ENCODE results near the gene DLEC1. TPM values are rescaled to one million over a fixed set of nuclear protein-coding genes. Genes with fewer than 3 reads are reported as not detected.

DLEC1 gene
- total RNA-seq, 2 donors from 2014 or later = 3.9 to 6.0 TPM

DNA sequence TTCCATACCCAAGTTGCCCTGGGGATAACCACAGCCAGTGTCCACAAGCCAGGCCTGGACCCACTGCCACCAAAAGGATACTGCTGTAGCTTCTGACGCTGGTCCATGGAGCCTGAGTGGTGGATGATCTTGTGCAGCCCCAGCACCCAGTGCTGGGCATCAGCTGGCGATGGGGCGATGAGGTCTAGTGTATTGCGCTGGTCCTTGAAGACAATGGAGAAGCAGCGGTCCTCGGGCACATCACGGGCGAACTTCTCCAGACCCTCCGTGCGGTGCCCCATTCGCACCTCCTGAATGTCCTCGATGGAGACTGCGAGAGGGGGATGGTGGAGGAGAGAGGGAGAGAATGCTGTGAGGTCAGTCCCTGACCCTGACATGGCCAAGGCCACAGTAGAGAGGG, 22.6 kb upstream of the DLEC1 start:
- no peak overlapping the region for H3K27ac Mint-ChIP-seq
- H3K4me3 Mint-ChIP-seq = no peak overlapping the region
- TF ChIP-seq, protein P1, sequence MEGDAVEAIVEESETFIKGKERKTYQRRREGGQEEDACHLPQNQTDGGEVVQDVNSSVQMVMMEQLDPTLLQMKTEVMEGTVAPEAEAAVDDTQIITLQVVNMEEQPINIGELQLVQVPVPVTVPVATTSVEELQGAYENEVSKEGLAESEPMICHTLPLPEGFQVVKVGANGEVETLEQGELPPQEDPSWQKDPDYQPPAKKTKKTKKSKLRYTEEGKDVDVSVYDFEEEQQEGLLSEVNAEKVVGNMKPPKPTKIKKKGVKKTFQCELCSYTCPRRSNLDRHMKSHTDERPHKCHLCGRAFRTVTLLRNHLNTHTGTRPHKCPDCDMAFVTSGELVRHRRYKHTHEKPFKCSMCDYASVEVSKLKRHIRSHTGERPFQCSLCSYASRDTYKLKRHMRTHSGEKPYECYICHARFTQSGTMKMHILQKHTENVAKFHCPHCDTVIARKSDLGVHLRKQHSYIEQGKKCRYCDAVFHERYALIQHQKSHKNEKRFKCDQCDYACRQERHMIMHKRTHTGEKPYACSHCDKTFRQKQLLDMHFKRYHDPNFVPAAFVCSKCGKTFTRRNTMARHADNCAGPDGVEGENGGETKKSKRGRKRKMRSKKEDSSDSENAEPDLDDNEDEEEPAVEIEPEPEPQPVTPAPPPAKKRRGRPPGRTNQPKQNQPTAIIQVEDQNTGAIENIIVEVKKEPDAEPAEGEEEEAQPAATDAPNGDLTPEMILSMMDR (conservative IDR thresholded peaks at IDR 0.05) = no peak
- Histone ChIP-seq H3K27ac (ENCODE audit: low read depth, low read length) (no peak overlapping the region), H3K36me3 (ENCODE audit: control insufficient read depth, insufficient read depth, low read length) (peaks cover 46% of the 10 kb centered on the region), H3K9me3 (ENCODE audit: control insufficient read depth, low read length) (peaks cover 4% of the 10 kb centered on the region), H3K4me1 (ENCODE audit: control insufficient read depth, insufficient read depth, low read length) (no peaks in the 10 kb centered on the region), H3K4me3 (ENCODE audit: low read length) (no peak overlapping the region), H3K27me3 (ENCODE audit: control insufficient read depth, insufficient read depth, low read length, poor library complexity, severe bottlenecking) (no peaks in the 10 kb centered on the region), H3K9ac (ENCODE audit: extremely low read depth, low read length, poor library complexity, severe bottlenecking) (no peak overlapping the region)
- no peaks in the 10 kb centered on the region for H3K27me3 Mint-ChIP-seq (ENCODE audit: insufficient read depth)
- H3K9me3 Mint-ChIP-seq = no peaks in the 10 kb centered on the region
- DNase-seq = no peak
- 95 to 97% methylated on average over 11 to 13 of the region's 13 CpGs for WGBS, 2 experiments (ENCODE audit: insufficient coverage in 1 of 2, insufficient read length in 1 of 2)
- H3K4me1 Mint-ChIP-seq = peaks cover 6% of the 10 kb centered on the region
- peaks cover 53% of the 10 kb centered on the region for H3K36me3 Mint-ChIP-seq (ENCODE audit: low read depth)

DNA sequence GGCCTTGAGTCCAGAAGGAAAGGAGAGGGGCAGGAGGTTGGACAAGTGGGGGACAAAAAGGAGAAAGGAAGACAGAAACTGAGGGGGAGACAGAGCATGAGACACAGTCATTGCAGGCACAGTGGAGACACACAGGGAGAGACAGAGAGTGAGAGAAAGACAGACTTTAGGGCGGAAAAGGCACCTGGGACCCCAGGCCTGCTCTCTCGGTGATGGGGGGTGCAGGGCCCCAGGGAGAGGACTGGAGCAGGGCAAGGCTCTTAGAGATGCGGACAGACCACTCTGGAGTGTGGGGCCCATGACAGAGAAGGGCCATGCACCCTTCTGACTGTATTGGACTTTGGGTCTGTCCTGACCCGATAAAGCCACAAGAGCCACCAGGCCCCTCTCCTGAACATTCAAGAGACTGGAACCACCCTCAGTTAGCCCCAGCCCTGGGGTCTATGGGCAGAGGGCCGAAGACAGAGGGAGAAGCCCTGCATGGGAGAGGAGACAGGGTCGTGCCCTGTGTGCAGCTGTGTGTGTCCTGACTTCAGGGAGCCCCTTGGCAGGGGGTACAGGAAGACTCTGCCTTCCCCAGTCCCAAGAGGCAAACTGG, 22.1 kb upstream of the DLEC1 start:
- H3K4me3 Mint-ChIP-seq = no peak overlapping the region
- 88 to 89% methylated on average over 6 of the region's 6 CpGs for WGBS, 2 experiments (ENCODE audit: insufficient coverage in 1 of 2, insufficient read length in 1 of 2)
- Histone ChIP-seq H3K4me3 (ENCODE audit: low read length) (no peak overlapping the region), H3K9ac (ENCODE audit: extremely low read depth, low read length, poor library complexity, severe bottlenecking) (no peak overlapping the region), H3K36me3 (ENCODE audit: control insufficient read depth, insufficient read depth, low read length) (peaks cover 45% of the 10 kb centered on the region), H3K4me1 (ENCODE audit: control insufficient read depth, insufficient read depth, low read length) (peaks cover 1% of the 10 kb centered on the region), H3K9me3 (ENCODE audit: control insufficient read depth, low read length) (peaks cover 4% of the 10 kb centered on the region), H3K27me3 (ENCODE audit: control insufficient read depth, insufficient read depth, low read length, poor library complexity, severe bottlenecking) (no peaks in the 10 kb centered on the region), H3K27ac (ENCODE audit: low read depth, low read length) (no peak overlapping the region)
- DNase-seq = no peak
- H3K27me3 Mint-ChIP-seq (ENCODE audit: insufficient read depth) = no peaks in the 10 kb centered on the region
- TF ChIP-seq, protein P1 (conservative IDR thresholded peaks at IDR 0.05) = no peak
- H3K9me3 Mint-ChIP-seq = no peaks in the 10 kb centered on the region
- H3K4me1 Mint-ChIP-seq = peaks cover under 1% of the 10 kb centered on the region
- peaks cover 50% of the 10 kb centered on the region for H3K36me3 Mint-ChIP-seq (ENCODE audit: low read depth)
- H3K27ac Mint-ChIP-seq = no peak overlapping the region

DNA sequence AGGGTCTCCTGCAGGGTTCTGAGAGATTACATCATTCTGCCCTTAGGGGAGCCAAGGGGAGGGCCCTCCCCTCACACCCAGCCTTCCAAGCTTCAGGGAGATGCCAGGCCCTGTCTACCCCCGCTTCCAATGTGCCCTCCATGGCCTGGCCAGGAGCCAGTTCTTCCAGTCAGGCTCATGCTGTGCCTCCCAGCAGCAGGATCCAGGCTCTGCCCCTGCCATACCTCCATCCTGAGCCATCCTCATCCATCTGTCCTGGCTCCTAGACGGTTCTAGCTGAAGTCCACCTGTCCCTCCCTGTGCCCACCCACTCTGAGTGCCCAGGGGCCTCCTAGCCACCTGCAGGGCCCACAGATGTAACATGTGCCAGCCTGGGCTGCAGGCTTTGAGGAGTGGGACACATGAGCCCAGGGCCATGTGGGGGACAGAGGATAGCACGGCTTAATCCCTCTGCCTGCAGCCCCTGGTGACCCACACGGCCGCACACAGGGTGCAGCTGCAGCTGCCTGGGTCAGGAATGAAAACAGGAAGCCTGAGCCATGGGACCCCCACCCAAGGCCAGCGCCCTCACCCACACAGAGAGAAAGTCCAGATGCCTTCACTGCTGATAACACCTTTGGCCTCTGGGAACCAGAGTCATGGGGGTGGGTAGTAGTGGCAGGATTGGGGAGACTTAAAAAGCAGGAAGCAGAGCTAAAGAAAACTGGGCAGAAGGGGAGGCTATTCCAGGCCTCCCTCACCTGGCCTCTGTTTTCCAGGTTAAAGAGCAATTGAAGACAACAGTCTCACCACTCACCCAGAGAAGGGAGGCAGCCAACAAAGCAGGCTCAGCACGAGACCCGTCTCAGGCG, 21.3 kb upstream of the DLEC1 start:
- H3K27me3 ChIP-seq (ENCODE audit: control insufficient read depth, insufficient read depth, low read length, poor library complexity, severe bottlenecking) = no peaks in the 10 kb centered on the region
- H3K4me3 ChIP-seq (ENCODE audit: low read length) = no peak overlapping the region
- WGBS, 2 experiments (ENCODE audit: insufficient coverage in 1 of 2, insufficient read length in 1 of 2) = 83 to 93% methylated on average over 2 to 9 of the region's 9 CpGs
- H3K36me3 ChIP-seq (ENCODE audit: control insufficient read depth, insufficient read depth, low read length) = peaks cover 45% of the 10 kb centered on the region
- Mint-ChIP-seq H3K27ac (no peak overlapping the region), H3K27me3 (ENCODE audit: insufficient read depth) (no peaks in the 10 kb centered on the region), H3K9me3 (no peaks in the 10 kb centered on the region), H3K4me1 (no peaks in the 10 kb centered on the region), H3K4me3 (no peak overlapping the region), H3K36me3 (ENCODE audit: low read depth) (peaks cover 50% of the 10 kb centered on the region)
- H3K27ac ChIP-seq (ENCODE audit: low read depth, low read length) = no peak overlapping the region
- peaks cover 9% of the 10 kb centered on the region for H3K4me1 ChIP-seq (ENCODE audit: control insufficient read depth, insufficient read depth, low read length)
- DNase-seq = no peak
- H3K9me3 ChIP-seq (ENCODE audit: control insufficient read depth, low read length) = peaks cover 4% of the 10 kb centered on the region
- TF ChIP-seq, protein P1 (conservative IDR thresholded peaks at IDR 0.05) = no peak
- no peak overlapping the region for H3K9ac ChIP-seq (ENCODE audit: extremely low read depth, low read length, poor library complexity, severe bottlenecking)

Measured in endodermal cell (in vitro differentiated cells).